Right hindlimb (tissue), 1 donor: ENCODE measurements around the gene ZNF559.
"Not testable (repeated sequence)": the region's sequence is repeated elsewhere in the genome, so short reads cannot be mapped to it uniquely, and the experiment has no call there.

ENCODE experiments used
- DNase-seq: peaks from one replicate; pipeline ENCODE4 v3.0.0-alpha.2; 2018

ZNF559 gene

DNA sequence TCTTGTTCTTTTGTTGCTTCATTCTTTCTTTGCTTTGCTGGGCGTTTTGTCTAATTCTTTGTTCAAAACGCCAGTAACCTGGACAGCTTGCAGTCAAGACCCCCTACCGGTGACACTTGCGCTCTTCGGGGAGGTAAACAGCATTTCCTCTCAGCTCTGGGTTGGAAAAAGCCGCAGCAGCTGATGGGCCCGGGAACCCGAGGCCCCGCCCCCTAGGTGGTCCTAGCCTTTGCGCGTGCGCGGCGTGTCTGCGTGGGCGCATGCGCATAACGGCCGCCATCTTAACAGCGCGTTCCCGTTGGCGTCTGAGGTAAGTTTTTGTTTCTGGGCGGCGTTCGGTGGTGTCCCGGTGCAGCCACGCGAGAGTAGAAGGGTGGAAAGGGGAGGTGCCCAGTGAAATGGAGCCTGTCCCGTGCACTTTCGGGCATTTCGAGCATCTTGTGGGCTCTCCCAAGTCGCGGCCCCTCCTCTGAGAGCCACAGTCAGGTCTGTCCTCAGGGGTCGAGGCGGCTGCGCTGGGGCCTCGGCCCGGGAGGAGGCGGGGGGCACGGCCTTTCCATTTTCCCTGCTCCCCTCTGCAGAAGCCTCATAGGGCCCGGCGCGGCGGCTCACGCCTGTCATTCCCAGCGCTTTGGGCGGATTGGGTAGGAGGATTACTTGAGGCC lies at the start of gene ZNF559:
ZNF559 (plus strand) TSS at position 261 of the 665 bp plus-strand sequence. CDS start 14,371 bp downstream, outside the sequence.
- peak; percentile 98 for DNase-seq

DNA sequence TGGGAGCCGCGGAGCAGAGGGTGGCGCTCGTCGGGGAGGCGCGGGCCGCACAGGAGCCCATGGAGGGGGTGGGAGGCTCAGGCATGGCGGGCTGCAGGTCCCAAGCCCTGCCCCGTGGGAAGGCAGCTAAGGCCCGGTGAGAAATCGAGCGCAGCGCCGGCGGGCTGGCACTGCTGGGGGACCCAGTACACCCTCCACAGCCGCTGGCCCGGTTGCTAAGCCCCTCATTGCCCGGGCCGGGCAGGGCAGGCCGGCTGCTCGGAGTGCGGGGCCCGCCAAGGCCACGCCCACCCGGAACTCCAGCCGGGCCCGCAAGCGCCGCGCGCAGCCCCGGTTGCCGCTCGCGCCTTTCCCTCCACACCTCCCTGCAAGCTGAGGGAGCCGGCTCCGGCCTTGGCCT lies 40.5 kb upstream of the ZNF559 start:
- not testable (repeated sequence) for DNase-seq

DNA sequence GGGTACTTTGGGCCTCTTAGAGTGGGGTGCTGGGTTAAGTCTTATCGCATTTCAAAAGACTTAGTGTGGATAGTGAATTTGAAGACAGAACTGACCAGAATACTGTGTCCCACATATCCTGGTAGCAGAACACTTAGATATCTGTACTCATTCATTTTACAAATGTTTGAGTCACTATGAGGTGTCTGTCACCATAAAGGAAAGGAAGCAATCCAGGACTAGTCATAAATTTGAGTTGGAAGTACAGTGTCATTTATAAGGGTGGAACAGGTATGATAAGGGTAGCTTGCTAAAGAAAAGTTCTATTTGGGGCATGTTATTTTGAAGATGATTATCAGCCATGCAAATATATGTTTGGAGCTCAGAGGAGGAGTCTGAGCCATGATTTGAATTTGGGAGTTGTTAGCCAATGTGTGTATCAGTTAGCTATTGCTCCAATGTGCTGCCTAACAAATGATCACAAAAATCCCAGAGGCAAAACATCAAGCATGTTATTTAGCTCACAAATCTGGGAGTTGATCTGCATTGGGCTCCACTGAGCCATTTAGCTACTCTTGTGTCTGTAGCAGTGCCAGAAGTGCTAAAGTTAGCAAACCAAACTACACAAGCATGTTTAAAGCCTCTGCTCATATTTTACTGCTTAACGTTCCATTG lies 34.6 kb upstream of the ZNF559 start:
- DNase-seq = no peak

DNA sequence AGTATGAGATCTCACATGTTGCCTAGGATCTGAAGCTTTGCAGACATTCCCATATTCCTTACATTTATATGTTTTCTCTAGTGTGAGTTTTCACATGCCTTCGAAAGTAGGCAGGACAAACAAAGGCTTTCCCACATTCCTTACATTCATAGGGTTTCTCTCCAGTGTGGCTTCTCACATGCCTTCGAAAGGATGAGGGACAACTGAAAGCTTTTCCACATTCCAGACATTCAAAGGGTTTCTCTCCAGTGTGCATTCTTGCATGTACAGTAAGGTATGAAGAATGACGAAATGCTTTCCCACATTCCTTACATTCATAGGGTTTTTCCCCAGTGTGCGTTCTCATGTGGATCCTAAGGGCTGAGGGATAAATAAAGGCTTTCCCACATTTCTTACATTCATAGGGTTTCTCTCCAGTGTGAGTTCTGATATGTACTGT lies 28.5 kb upstream of the ZNF559 start:
- no peak for DNase-seq

DNA sequence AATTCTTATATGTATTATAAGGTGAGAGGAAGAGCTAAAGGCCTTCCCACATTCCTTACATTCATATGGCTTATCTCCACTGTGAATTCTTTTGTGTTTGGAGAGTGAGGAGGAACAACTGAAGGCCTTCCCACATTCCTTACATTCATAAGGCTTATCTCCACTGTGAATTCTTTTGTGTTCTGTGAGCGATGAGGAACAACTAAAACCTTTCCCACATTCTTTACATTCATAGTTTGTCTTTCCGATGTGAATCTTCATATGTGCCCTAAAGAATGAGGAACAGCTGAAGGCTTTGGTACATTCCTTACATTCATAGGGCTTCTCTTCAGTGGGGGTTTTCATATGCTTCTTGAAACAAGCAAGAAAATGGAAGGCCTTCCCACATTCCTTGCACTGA lies 27.6 kb upstream of the ZNF559 start:
- no peak for DNase-seq

DNA sequence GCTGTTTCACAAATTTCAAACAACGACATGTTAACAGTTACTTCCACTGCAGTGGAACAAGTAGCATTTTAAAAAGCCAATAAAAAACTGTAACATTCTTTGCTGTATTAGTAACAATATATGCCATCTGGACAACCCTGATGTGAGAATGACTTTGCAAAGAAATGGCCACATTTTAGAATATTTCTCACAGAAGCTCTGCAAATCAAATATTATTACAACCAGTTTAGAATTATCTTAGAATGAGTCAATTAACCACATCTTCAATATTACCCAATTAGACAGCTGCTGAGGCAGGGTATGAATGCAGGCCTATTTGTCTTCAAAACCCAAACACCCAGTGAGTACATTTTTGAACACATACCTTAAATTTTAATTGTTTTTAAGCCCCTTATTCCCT lies 17.5 kb upstream of the ZNF559 start:
- DNase-seq = no peak

DNA sequence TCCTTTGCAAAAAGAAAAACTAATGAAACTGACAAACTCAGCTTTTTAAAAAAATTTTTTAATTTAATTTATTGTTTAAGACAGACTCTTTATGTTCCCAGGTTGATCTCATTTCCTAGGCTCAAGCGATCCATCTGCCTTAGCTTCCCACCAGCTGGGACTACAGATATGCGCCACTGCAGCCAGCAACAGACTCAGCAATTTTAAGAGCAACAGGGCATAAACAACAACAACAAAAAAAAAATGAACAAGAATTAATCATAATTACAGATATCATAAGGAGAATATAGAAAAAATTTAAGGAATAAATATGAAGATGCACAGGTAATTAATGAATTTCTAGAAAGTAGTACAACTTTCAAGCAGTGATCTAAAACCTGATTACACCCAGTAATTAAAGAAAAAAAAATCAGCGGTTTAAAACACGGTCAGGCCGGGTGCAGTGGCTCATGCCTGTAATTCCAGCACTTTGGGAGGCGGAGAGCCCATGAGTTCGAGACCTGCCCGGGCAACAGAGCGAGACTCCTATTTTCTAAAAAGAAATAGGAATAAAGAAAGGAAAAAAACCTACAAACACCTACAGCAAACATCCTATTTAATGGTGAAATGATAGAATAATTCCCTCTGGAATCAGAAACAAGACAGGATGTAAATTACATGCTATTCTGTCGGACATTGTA lies 15.7 kb upstream of the ZNF559 start:
- DNase-seq = no peak

DNA sequence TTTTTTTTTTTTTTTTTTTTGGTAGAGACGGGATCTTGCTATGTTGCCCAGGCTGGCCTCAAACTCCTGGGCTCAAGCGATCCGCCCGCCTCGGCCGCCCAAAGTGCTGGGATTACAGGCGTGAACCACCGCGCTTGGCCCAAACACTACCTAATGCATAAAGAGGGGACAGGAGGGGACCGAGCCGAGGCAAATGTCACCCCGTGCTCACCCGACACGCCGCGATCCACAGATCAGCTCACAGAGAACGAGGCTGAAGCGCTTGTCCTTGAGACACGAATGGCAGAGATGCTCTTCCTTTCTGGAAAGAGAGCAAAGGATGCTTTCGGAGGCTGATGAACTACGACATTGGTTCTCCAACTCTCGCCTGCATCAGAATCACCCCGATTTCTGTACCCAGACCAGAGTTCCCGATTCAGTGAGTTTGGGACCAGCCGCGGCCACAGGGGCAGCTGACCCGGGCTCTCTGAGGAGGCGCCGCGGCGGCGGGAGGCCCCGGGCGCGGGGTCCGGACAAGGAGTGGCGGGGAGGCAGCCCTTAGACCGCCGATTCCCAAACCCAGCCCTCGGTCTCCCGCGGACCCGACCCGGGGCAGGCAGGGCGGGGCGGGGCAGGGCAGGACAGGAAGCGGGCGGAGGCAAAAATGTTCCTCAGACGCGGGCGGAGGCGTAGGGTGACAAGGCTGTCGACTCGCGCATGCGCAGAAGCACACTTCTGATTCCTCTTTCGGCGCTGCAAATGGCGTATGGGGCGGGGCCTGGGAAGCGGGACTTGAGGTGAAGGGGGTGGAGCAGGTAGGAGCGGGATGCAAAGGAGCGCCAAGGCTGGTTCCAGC lies 14.6 kb upstream of the ZNF559 start, which contains the start of gene ZNF699:
ZNF699 (minus strand) TSS at position 700 of the 835 bp plus-strand sequence. CDS start 4,719 bp downstream, outside the sequence.
- peak; percentile 98 for DNase-seq

DNA sequence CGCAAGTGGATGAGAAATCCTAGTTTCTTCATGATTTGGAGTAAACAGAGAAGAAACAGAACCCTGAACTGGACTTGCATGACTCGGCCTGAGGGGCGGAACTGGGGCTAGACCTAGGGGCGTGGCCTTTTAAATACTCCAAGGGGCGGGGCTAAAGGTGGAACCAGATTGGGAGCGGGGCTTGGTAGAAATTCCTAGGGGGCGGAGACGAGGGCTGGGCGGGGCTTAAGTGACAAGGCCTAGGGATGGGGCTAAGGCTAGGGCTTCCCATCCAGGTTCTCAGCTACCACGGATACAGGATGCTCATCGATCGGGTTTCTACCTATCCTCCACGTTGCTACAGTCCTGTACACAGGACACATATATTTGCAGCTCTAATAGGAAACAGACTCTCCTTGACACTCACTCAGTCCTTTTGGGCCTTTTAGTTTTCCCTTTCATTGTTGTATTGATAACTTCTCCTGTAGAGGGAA lies 14.0 kb upstream of the ZNF559 start:
- no peak for DNase-seq

DNA sequence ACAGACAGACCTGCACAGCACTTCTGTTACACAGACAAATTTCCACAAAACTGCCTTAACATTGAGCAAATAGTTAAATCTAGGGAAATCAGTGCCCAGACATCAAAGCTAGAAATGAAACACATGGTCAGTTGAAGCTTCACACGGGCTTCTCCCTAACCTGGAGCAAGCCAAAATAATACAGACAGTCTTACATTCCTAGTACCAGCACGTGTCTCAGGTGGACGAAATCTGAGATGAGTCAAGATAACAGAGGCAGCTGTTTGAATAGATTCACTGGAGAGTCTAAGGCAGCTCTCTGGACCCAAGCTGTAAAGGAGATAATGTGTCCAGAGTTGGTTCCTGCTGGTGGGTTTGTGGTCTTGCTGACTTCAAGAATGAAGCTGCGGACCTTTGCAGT lies 10.2 kb upstream of the ZNF559 start:
- DNase-seq = no peak

DNA sequence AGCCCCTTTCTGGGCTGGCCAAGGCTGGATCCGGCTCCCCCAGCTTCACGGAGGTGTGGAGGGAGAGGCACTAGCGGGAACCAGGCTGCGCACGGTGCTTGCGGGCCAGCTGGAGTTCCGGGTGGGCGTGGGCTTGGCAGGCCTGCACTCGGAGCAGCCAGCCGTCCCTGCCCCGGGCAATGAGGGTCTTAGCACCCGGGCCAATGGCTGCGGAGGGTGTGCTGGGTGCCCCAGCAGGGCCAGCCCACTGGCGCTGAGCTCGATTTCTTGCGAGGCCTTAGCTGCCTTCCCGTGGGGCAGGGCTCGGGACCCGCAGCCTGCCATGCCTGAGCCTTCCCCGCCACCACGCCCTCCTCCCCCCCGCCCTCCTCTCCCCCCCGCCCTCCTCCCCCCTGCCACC lies 2.6 kb upstream of the ZNF559 start:
- DNase-seq = no peak

DNA sequence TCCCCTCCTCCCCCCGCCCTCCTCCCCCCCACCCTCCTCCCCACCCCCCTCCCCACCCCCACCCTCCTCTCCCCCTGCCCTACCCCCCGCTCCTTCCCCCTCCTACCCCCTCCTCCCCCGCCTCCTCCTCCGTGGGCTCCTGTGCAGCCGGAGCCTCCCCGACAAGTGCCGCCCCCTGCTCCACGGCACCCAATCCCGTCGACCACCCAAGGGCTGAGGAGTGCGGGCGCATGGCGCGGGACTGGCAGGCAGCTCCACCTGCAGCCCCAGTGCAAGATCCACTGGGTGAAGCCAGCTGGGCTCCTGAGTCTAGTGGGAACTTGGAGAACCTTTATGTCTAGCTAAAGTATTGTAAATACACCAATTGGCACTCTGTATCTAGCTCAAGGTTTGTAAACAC lies 2.2 kb upstream of the ZNF559 start:
- DNase-seq = not testable (repeated sequence)

DNA sequence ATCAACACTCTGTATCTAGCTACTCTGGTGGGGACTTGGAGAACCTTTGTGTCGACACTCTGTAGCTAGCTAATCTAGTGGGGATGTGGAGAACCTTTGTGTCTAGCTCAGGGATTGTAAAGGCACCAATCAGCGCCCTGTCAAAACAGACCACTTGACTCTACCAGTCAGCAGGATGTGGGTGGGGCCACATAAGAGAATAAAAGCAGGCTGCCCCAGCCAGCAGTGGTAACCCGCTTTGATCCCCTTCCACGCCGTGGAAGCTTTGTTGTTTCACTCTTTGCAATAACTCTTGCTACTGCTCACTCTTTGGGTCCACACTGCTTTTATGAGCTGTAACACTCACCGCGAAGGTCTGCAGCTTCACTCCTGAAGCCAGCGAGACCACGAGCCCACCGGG lies 1.8 kb upstream of the ZNF559 start:
- DNase-seq = not testable (repeated sequence)

DNA sequence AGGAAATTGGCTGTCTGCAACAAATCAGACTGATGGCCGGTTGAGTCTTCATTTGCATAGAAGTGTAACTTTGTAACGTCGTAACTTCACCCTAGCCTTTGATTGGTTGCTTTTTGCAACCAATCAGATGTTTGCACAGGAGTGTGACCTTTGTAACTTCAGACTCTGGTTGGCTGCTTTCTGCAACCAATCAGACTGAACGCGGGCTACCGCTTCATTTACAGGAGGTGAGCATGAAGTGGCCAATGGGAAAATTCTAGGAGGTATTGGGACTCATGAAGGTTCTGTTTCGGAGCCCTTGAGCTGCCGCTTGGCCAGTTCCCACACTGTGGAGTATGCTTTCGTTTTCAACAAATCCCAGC lies 441 bp upstream of the ZNF559 start:
- DNase-seq = no peak

DNA sequence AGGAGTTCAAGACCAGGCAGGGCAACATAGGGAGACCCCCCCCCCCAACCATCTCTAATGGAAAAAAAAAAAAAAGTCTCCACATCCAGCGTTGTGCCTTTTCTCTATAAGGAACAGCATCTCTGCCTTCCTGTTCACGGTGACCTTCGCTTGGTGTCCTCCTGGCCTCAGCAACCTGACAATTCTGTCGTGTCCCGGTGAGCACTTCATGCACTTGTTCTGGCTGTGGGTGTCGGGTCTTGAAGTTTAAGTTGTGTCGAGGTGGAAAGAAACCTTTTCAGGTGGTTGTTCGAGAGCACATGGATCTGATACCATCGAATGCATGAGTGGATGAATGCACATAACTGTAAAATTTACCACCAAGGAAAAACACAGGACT lies 594 bp downstream of the ZNF559 start:
- DNase-seq = no peak

DNA sequence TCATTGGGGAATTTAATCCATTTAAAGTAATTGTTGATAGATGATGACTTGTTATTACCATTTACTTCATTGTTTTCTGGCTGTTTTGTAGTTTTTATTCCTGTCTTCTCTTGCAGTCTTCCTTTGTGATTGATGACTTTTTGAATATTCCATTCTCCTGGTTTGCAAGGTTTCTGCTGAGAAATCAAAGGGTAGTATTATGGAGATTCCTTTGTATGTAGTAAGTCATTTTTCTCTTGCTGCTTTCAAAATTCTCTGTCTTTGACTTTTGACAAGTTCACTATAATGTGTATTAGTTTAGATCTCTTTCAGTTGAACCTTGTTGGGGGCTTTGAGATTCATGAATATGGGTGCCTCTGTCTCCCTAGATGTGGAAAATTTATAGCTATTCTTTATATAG lies 6.0 kb downstream of the ZNF559 start:
- DNase-seq = no peak

DNA sequence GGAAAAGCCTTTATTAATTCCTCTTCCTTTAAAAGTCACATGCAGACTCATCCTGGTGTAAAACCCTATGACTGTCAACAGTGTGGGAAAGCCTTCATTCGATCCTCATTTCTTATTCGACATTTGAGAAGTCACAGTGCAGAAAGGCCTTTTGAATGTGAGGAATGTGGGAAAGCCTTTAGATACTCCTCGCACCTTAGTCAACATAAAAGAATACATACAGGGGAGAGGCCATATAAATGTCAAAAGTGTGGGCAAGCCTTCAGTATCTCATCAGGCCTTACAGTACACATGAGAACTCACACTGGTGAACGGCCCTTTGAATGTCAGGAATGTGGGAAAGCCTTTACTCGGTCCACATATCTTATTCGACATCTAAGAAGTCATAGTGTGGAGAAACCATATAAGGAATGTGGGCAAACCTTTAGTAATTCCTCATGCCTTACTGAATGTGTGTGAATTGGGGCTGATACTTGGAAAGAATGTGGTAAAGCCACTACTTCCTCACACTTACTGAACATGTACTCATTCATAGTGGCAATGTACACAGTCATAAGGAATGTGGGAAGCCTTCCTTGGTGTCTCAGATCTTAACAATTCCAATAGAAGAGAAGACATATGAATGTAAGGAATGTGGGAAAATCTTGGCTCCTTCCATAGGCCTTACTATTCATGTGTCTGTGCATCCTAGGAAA lies 18.8 kb downstream of the ZNF559 start:
- no peak for DNase-seq

DNA sequence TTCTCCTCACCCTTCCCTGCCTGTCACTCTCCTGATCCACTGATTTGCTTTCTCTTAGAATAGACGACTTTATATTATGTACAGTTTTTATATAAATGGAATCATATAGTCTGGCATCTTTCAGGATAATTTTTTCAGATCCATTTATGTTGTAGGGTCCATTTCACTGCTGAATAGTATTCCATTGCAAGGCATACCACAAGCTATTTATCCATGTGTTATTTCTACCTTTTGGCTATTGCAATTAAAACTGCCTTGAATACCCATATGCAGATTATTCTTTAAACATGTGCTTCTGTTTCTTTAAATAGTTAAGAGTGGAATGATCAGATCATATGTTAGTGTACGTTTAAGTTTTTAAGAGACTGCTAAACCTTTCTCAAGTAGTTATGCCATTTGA lies 21.0 kb downstream of the ZNF559 start:
- DNase-seq = no peak

DNA sequence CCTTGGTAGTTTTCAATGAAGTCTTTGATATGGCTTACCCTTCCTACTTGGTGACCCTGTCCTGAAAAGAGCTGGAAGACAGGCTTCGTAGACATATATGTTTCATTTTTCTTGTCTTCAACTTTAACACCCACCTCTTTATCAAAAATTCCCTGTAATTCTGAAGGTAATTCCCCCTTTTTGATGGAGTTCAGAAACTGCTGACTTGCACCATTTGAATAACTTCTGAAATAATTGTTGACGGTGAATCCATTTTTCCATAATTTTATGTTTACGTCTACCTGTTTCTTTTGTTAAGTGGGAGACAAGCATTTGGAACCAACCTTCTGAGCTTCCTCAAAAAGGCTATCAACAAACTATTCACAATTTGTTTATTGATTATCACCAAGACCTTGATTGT lies 24.3 kb downstream of the ZNF559 start:
- DNase-seq = no peak

DNA sequence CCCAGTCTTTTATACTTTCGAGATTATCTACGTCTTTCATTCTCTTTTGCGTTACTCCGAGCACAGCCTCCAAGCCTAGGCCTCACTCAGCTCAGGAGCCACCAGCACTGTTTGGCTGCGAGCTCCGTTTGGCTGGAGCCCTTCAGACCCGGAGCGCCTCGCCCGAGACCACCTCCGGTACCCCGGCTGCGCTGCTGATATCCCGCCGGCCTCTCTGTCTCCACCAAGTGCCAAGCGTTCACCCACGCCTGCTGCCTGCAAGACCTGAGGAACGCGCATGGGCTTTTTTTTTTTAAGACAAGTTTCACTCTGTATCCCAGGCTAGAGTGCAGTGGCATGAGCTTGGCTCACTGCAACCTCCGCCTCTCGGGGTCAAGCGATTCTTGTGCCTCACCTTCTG lies 24.7 kb downstream of the ZNF559 start:
- no peak for DNase-seq

DNA sequence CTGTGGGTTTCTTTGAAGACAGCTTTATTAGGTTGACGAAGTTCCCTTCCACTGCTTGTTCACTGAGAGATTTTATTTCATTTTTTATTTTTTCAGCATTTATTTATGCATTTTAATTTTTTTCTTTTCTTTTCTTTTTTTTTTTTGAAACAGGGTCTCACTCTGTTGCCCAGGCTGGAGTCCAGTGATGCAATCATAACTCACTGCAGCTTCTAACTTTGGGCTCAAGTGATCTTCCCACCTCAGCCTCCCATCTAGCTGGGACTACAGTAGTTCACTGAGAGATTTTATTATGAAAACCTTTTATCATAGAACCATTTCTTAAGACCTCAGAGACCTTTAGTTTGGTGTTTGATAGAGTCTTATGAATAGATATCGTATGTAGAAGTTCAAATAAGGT lies 28.5 kb downstream of the ZNF559 start:
- DNase-seq = no peak

DNA sequence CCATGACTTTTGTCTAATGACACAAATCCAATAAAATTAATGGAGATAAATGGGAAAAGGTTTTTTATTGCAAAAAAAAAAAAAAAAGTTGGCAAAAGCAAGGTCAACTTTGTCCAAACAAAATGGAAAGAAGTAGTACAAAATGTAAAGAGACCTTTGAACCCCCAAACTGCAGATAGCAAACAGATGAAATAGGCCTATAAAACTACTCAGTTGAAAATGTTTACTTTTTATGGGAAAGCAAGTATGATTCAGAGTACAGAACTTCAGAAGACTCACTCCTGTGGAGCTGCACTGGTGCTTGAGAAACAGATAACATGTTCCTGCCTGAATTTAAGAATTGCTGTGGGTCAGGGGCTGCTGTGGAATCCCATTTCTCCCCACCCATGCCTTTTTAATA lies 29.0 kb downstream of the ZNF559 start:
- no peak for DNase-seq

DNA sequence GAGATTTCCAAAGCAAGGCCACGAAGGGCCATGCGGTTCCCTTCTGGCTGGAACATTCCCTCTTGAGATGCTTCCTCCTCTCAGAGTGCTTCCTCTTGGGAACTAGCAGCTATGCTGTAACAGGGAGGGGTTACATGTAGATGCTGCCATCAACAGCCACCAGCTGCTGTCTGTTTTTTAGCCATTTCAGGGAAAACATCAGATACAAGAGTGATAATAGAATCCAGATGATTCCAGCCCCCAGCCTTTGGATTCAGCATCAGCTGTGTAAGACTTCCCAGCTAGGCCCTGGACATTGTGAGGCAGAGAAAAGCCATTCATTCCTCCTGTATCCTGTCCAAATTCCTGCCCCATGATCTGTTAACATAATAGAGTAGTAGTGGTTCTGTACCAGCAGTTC lies 30.7 kb downstream of the ZNF559 start:
- no peak for DNase-seq
